HepG2 (cell line): ENCODE measurements around the gene TNP1. TPM values are rescaled to one million over a fixed set of nuclear protein-coding genes. Genes with fewer than 3 reads are reported as not detected.

Experiments
- ATAC-seq: fragments of 200-7000 bp; cut with Tn5 transposase; 3 replicates; pipeline ENCODE4 v1.9.1; 2020; ENCODE audit warnings: mild to moderate bottlenecking, moderate library complexity
- BruUV-seq: library from RNA; stranded (reverse); fragments of 400-500 nt; replicated peaks from 2 replicates; lab custom pipeline; 2021; lab: Mats Ljungman, UMichigan
- CTCF ChIA-PET: fragments of 300-600 bp; formaldehyde crosslinking; extraction: SDS; loops from one replicate; lab custom pipeline; 2021; ENCODE audit warnings: low total read pairs, inconsistent platforms, low intra/inter-chr PET ratio; lab: Yijun Ruan, JAX
- POLR2A ChIA-PET: fragments of 350-600 bp; sonication (Branson Sonifier 250); formaldehyde crosslinking; loops from one replicate; lab custom pipeline; 2020; ENCODE audit warnings: antibody characterized with exemption, inconsistent platforms; lab: Yijun Ruan, JAX
- DNase-seq: peaks from one replicate; pipeline ENCODE4 v3.0.0-alpha.2; 2015; ENCODE audit warnings: low spot score
- FAIRE-seq: peaks from 3 replicates; lab custom pipeline; 2011; peaks lifted over from hg19 to GRCh38; lab: Jason Lieb, UNC
- H2AFZ ChIP-seq: one replicate; pipeline ENCODE4 v1.6.1; 2011; ENCODE audit warnings: low read length, inconsistent platforms
- H3K27ac ChIP-seq: fragments of 300-600 bp; 3 replicates; pipeline ENCODE4 v1.8.0; 2011; ENCODE audit warnings: mixed run types, mild to moderate bottlenecking, mixed read lengths, low read length, inconsistent platforms; ENCODE audit not compliant: insufficient read depth; ENCODE audit errors: extremely low read length
- H3K27me3 ChIP-seq, 2 experiments: fragments of 200-600 bp in 1 of 2; 2 replicates in 1 of 2; 3 replicates in 1 of 2; pipeline versions ENCODE4 v1.6.0 to v1.8.0; 2011; ENCODE audit warnings: low read length in 2 of 2, mild to moderate bottlenecking in 2 of 2, moderate library complexity in 2 of 2, inconsistent platforms in 1 of 2; ENCODE audit not compliant: insufficient read depth in 2 of 2, control insufficient read depth in 1 of 2
- H3K36me3 ChIP-seq, 2 experiments: fragments of 200-600 bp in 1 of 2; replicated peaks in 1 of 2; 2 replicates in 1 of 2; 3 replicates in 1 of 2; pipeline versions ENCODE4 v1.5.1 to v1.8.0; 2011; ENCODE audit warnings: low read length in 2 of 2, inconsistent platforms in 1 of 2; ENCODE audit not compliant: insufficient read depth in 2 of 2, control insufficient read depth in 1 of 2
- H3K4me1 ChIP-seq: 2 replicates; pipeline ENCODE4 v1.5.1; 2012; ENCODE audit warnings: low read length, inconsistent platforms; ENCODE audit not compliant: insufficient read depth
- H3K4me2 ChIP-seq: 2 replicates; pipeline ENCODE4 v1.6.0; 2011; ENCODE audit warnings: low read depth, low read length, inconsistent platforms
- H3K4me3 ChIP-seq, 3 experiments: fragments of 200-600 bp in 1 of 3; sonication (generic), shearing (Covaris generic) in 1 of 3; replicated peaks in 1 of 3; 2 replicates each; pipeline ENCODE4 v1.5.1; 2011 to 2016; ENCODE audit warnings: low read length in 3 of 3, inconsistent platforms in 2 of 3, low read depth in 2 of 3, mild to moderate bottlenecking in 2 of 3, control low read depth in 1 of 3, mixed read lengths in 1 of 3; ENCODE audit not compliant: insufficient read depth in 1 of 3
- H3K79me2 ChIP-seq: one replicate; pipeline ENCODE4 v1.6.1; 2011; ENCODE audit warnings: low read length, inconsistent platforms; ENCODE audit not compliant: insufficient read depth
- H3K9ac ChIP-seq: 2 replicates; pipeline ENCODE4 v1.6.0; 2011; ENCODE audit warnings: mild to moderate bottlenecking, low read depth, low read length, inconsistent platforms; ENCODE audit not compliant: insufficient read depth
- H3K9me3 ChIP-seq: 2 replicates; pipeline ENCODE4 v1.5.1; 2012; ENCODE audit warnings: mild to moderate bottlenecking, low read length
- H4K20me1 ChIP-seq: 2 replicates; pipeline ENCODE4 v1.6.0; 2011; ENCODE audit warnings: inconsistent platforms, mild to moderate bottlenecking, low read length, moderate library complexity; ENCODE audit not compliant: insufficient read depth
- BRD4 ChIP-seq: sonication (generic); formaldehyde crosslinking; IDR thresholded peaks from 2 replicates; pipeline ENCODE4 v1.4.0; 2020; ENCODE audit warnings: missing genetic modification reagents
- ETV6 ChIP-seq: sonication (generic); formaldehyde crosslinking; conservative IDR thresholded peaks from 2 replicates; pipeline ENCODE4 v1.4.0; 2020; ENCODE audit warnings: missing genetic modification reagents
- FOXA3 ChIP-seq: IDR thresholded peaks from 2 replicates; pipeline ENCODE4 v1.6.1; 2016; ENCODE audit warnings: missing genetic modification reagents, missing compliant biosample characterization
- GLI4 ChIP-seq: sonication (generic); formaldehyde crosslinking; IDR thresholded peaks from 2 replicates; pipeline ENCODE4 v1.5.1; 2020; ENCODE audit warnings: missing genetic modification reagents, mild to moderate bottlenecking, moderate library complexity, borderline replicate concordance
- HIC2 ChIP-seq: sonication (generic); formaldehyde crosslinking; IDR thresholded peaks from 2 replicates; pipeline ENCODE4 v1.9.0; 2022; ENCODE audit warnings: low read depth, missing genetic modification reagents
- MAZ ChIP-seq, 2 experiments: sonication (generic) in 1 of 2; formaldehyde crosslinking in 1 of 2; IDR thresholded peaks; 2 replicates each; pipeline versions ENCODE4 v1.5.0 to v1.6.1; 2012 to 2020; ENCODE audit warnings: low read depth in 2 of 2, mild to moderate bottlenecking in 2 of 2, borderline replicate concordance in 1 of 2, improper control_type of control experiment in 1 of 2, low read length in 1 of 2, missing genetic modification reagents in 1 of 2, moderate library complexity in 1 of 2
- MLXIP ChIP-seq: sonication (generic); formaldehyde crosslinking; IDR thresholded peaks from 2 replicates; pipeline ENCODE4 v1.9.0; 2021; ENCODE audit warnings: missing genetic modification reagents, borderline replicate concordance
- NFE2 ChIP-seq: sonication (generic); formaldehyde crosslinking; IDR thresholded peaks from 2 replicates; pipeline ENCODE4 v1.4.0; 2020; ENCODE audit warnings: missing genetic modification reagents
- NFYC ChIP-seq: IDR thresholded peaks from 2 replicates; pipeline ENCODE4 v1.6.1; 2016; ENCODE audit warnings: missing genetic modification reagents, missing compliant biosample characterization
- RELA ChIP-seq: sonication (generic); formaldehyde crosslinking; IDR thresholded peaks from 2 replicates; pipeline ENCODE4 v1.4.0; 2020; ENCODE audit warnings: missing genetic modification reagents
- RFX1 ChIP-seq: fragments of 450-650 bp; IDR thresholded peaks from 2 replicates; pipeline ENCODE4 v1.6.1; 2017
- TCF12 ChIP-seq, 2 experiments: fragments of 450-650 bp in 1 of 2; sonication (generic) in 1 of 2; formaldehyde crosslinking in 1 of 2; IDR thresholded peaks; 2 replicates each; pipeline versions ENCODE4 v1.6.1 to v1.8.0; 2017 to 2022; ENCODE audit warnings: antibody characterized with exemption in 1 of 2, mild to moderate bottlenecking in 1 of 2, missing genetic modification reagents in 1 of 2, moderate library complexity in 1 of 2
- ZMYM2 ChIP-seq: sonication (generic); formaldehyde crosslinking; IDR thresholded peaks from 2 replicates; pipeline ENCODE4 v1.8.0; 2022; ENCODE audit warnings: mild to moderate bottlenecking, missing genetic modification reagents
- ZNF17 ChIP-seq: sonication (generic); formaldehyde crosslinking; IDR thresholded peaks from 2 replicates; pipeline ENCODE4 v1.5.0; 2020; ENCODE audit warnings: mild to moderate bottlenecking, missing genetic modification reagents
- ZNF256 ChIP-seq: sonication (generic); formaldehyde crosslinking; conservative IDR thresholded peaks from 2 replicates; pipeline ENCODE4 v1.4.0; 2020; ENCODE audit warnings: missing genetic modification reagents
- ZNF703 ChIP-seq: sonication (generic); formaldehyde crosslinking; IDR thresholded peaks from 2 replicates; pipeline ENCODE4 v1.5.1; 2020; ENCODE audit warnings: missing genetic modification reagents, mild to moderate bottlenecking, moderate library complexity, borderline replicate concordance
- ZNF775 ChIP-seq: sonication (generic); formaldehyde crosslinking; IDR thresholded peaks from 2 replicates; pipeline ENCODE4 v1.4.0; 2020; ENCODE audit warnings: missing genetic modification reagents, mild to moderate bottlenecking, moderate library complexity, borderline replicate concordance
- WGBS: methylation state at CpG from one replicate; pipeline ENCODE4 v1.1.6; 2017; ENCODE audit warnings: low lambda C conversion rate; 5-methylcytosine and 5-hydroxymethylcytosine counted together
- in situ Hi-C: cut with HindIII; loops from 2 replicates; pipeline ENCODE4 v1.10.0; 2017; ENCODE audit warnings: low pct_unique_long_range_greater_than_20kb; ENCODE audit not compliant: extremely low pct_ligation_motif_present
- intact Hi-C: fragments of 100-400 bp; cut with micrococcal nuclease; formaldehyde crosslinking; loops from one replicate; pipeline ENCODE4 v1.10.0; 2022; ENCODE audit not compliant: unreplicated experiment
- polyA plus RNA-seq, 8 experiments: library from polyadenylated mRNA; depleted of rRNA in 3 of 8; stranded (reverse) in 7 of 8; unstranded in 1 of 8; fragments of >200 nt; fragmentation: Illumina TruSeq in 4 of 8; extraction: Trizol in 4 of 8; gene quantifications; 2 replicates each; pipeline versions ENCODE4 v1.2.1 to v1.2.3, GENCODE V29; 2011 to 2016; ENCODE audit warnings: low read depth in 4 of 8, missing spikeins in 1 of 8, mixed read lengths in 1 of 8; ENCODE audit not compliant: insufficient read depth in 1 of 8
- total RNA-seq, 5 experiments: library from RNA; depleted of rRNA; stranded (reverse); fragments of >200 nt; fragmentation: Illumina TruSeq; extraction: Trizol; gene quantifications; 2 replicates each; pipeline ENCODE4 v1.2.3, GENCODE V29; 2016; ENCODE audit warnings: low read depth in 1 of 5
- TF ChIP-seq, protein P1 (sequence below): sonication (generic); formaldehyde crosslinking; IDR thresholded peaks from 2 replicates; pipeline ENCODE4 v1.8.0; 2022; ENCODE audit warnings: missing genetic modification reagents, mild to moderate bottlenecking, moderate library complexity, borderline replicate concordance

Gene TNP1
- total and polyA plus RNA-seq, 2 of the 13 experiments (the other 11 are each of a cell fraction or from before 2014, with no cell fraction given) = not detected

- no TSS peak for BruUV-seq
- H3K4me1 ChIP-seq = peaks cover 51% of the 10 kb centered on the region
- intact Hi-C loops (no loop called here), in situ Hi-C loops (no loop called here)
- TF ChIP-seq GLI4 (CRISPR knock-in tag) (no peak), FOXA3 (CRISPR knock-in tag) (no peak), ZMYM2 (CRISPR knock-in tag) (no peak), BRD4 (CRISPR knock-in tag) (no peak), ETV6 (CRISPR knock-in tag) (no peak), RELA (CRISPR knock-in tag) (no peak), RFX1 (no peak), MLXIP (CRISPR knock-in tag) (no peak), ZNF256 (CRISPR knock-in tag) (no peak), ZNF775 (CRISPR knock-in tag) (no peak), TCF12 (IDR thresholded peaks at IDR 0.05) (no peak), TCF12 (CRISPR knock-in tag; IDR thresholded peaks at IDR 0.05) (no peak), ZNF17 (no peak), NFYC (CRISPR knock-in tag) (no peak), MAZ (IDR thresholded peaks at IDR 0.05; ENCODE audit: borderline replicate concordance, low read depth, low read length) (no peak), MAZ (CRISPR knock-in tag; IDR thresholded peaks at IDR 0.05; ENCODE audit: low read depth) (no peak), ZNF703 (CRISPR knock-in tag) (no peak), HIC2 (CRISPR knock-in tag) (no peak), NFE2 (CRISPR knock-in tag) (no peak)
- TF ChIP-seq, protein P1, sequence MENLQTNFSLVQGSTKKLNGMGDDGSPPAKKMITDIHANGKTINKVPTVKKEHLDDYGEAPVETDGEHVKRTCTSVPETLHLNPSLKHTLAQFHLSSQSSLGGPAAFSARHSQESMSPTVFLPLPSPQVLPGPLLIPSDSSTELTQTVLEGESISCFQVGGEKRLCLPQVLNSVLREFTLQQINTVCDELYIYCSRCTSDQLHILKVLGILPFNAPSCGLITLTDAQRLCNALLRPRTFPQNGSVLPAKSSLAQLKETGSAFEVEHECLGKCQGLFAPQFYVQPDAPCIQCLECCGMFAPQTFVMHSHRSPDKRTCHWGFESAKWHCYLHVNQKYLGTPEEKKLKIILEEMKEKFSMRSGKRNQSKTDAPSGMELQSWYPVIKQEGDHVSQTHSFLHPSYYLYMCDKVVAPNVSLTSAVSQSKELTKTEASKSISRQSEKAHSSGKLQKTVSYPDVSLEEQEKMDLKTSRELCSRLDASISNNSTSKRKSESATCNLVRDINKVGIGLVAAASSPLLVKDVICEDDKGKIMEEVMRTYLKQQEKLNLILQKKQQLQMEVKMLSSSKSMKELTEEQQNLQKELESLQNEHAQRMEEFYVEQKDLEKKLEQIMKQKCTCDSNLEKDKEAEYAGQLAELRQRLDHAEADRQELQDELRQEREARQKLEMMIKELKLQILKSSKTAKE (CRISPR knock-in tag) = no peak
- no peaks in the 10 kb centered on the region for H3K79me2 ChIP-seq
- FAIRE-seq = no peak
- H3K9ac ChIP-seq = no peak overlapping the region
- H3K27me3 ChIP-seq = peaks cover 0 to 1% of the 10 kb centered on the region in 2 experiments; a peak in 1 of 5 replicates
- H2AFZ ChIP-seq = no peak overlapping the region
- no peak overlapping the region for H3K4me2 ChIP-seq
- no peaks in the 10 kb centered on the region for H3K36me3 ChIP-seq
- ChIA-PET CTCF (no interaction called here), POLR2A (no interaction called here)
- DNase-seq = no peak
- WGBS = 9% methylated on average over 3 of the region's 3 CpGs
- ATAC-seq = no peak
- H3K27ac ChIP-seq = no peak overlapping the region
- H3K4me3 ChIP-seq = no peak overlapping the region
- no peaks in the 10 kb centered on the region for H4K20me1 ChIP-seq
- H3K9me3 ChIP-seq = no peaks in the 10 kb centered on the region
Measured at GRCh38 chr2:216858312-216858711, 1.6 kb downstream of the TNP1 start.
